GM06990 (cell line): Measurements from ENCODE around the gene FLT1.

Source experiments
- DNase-seq: peaks from one replicate; pipeline ENCODE4 v3.0.0-alpha.2; 2011; ENCODE audit not compliant: insufficient read length; ENCODE audit errors: extremely low read depth
- H3K27me3 ChIP-seq: replicated peaks from 2 replicates; pipeline ENCODE4 v1.6.0; 2011; ENCODE audit warnings: low read length; ENCODE audit not compliant: control insufficient read depth, insufficient read depth
- H3K36me3 ChIP-seq: 2 replicates; pipeline ENCODE4 v1.5.1; 2011; ENCODE audit warnings: low read length; ENCODE audit not compliant: control insufficient read depth, insufficient read depth
- H3K4me3 ChIP-seq: replicated peaks from 2 replicates; pipeline ENCODE4 v1.5.1; 2011; ENCODE audit warnings: low read depth, mild to moderate bottlenecking, control low read depth, low read length
- CTCF ChIP-seq: IDR thresholded peaks from 2 replicates; pipeline ENCODE4 v1.5.1; 2011; ENCODE audit warnings: low read length, control low read depth, mild to moderate bottlenecking, inconsistent platforms; ENCODE audit not compliant: insufficient read depth, poor library complexity, severe bottlenecking

Gene FLT1

DNA sequence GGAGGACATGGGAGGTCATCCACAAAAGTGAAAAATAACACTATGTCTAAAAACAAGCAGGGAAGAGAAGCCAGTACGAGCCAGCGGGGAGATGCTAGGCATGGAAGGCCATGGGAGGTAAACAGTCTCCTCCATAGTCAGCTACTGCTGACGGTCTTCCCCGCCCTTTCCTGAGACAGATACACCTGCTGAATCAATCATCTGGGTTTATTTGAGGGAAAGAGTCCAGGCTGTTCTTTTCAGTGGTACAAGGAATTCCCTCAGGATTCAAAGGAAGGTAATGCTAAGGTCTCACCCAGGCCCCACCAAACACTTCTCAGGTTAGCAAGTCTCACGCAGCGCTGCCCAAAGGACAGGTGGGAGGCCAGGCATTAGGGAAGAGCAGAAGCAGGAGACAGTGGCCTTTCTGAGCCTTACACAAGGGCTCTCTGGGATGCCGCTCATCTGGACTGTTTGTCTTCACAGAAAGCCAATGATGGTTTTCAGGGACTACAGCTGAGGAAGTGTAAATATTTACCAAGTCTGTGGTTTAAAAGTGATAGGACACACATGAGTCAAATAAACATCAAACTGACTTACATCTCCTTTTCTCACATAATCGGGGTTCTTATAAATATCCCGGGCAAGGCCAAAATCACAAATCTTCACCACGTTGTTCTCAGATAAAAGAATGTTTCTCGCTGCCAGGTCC, 173.9 kb downstream of the FLT1 start:
- no peak overlapping the region for H3K4me3 ChIP-seq
- no peak for TF ChIP-seq CTCF
- no peaks in the 10 kb centered on the region for H3K27me3 ChIP-seq
- H3K36me3 ChIP-seq, result no peaks in the 10 kb centered on the region
- no peak for DNase-seq

GRCh38 chr13:28320209-28320608, 174.7 kb downstream of the FLT1 start:
- TF ChIP-seq CTCF, result no peak
- no peak for DNase-seq
- Histone ChIP-seq H3K36me3 (no peaks in the 10 kb centered on the region), H3K4me3 (no peak overlapping the region), H3K27me3 (no peaks in the 10 kb centered on the region)

DNA sequence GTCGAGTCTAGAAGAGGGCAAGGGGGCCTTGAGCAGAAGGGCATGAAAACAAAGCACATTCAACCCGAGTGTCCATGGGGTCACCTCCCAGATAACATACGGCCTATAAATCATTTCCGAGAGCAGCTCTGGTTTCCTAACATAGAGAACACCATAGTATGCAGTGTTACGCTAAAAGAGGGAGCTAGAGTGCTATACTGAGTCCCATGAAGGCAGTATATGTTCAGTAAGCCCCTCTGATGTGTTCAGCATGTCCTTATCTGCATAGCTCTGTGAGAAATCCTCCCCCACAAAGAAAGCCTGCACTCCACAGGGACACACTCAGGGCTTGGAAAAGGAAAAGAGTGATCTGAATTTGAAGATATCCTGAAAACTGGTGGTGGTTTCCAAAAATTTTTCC, 175.4 kb downstream of the FLT1 start:
- TF ChIP-seq CTCF, result no peak
- Histone ChIP-seq H3K36me3 (no peaks in the 10 kb centered on the region), H3K4me3 (no peak overlapping the region), H3K27me3 (no peaks in the 10 kb centered on the region)
- DNase-seq, result no peak

GRCh38 chr13:28318496-28318895, 176.4 kb downstream of the FLT1 start:
- DNase-seq, result no peak
- no peak for TF ChIP-seq CTCF
- Histone ChIP-seq H3K36me3 (no peaks in the 10 kb centered on the region), H3K4me3 (no peak overlapping the region), H3K27me3 (no peaks in the 10 kb centered on the region)

GRCh38 chr13:28316836-28317235, 178.1 kb downstream of the FLT1 start:
- Histone ChIP-seq H3K4me3 (no peak overlapping the region), H3K36me3 (no peaks in the 10 kb centered on the region), H3K27me3 (no peaks in the 10 kb centered on the region)
- TF ChIP-seq CTCF, result no peak
- DNase-seq, result no peak

DNA sequence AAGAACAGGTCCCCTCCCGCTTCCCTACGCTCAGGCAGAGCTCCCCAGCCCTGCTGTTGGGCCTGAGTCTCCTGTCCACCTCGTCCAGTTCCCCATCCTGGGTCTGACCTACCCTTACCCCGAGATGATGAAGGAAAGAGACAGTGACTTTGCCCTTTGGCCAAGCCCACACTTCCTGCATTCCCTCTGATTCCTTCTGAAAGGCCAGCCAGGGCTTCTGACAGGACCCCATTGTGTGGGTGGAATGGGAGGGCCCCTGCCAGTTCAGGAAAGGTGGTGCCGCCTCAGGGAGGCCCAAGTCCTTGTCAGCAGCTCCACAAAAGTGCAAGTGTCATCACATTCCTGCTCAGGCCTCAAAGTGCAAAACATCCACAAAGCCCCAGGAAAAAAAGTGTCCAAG, 178.8 kb downstream of the FLT1 start:
- no peaks in the 10 kb centered on the region for H3K36me3 ChIP-seq
- no peak for DNase-seq
- TF ChIP-seq CTCF, result no peak
- H3K27me3 ChIP-seq, result no peaks in the 10 kb centered on the region
- H3K4me3 ChIP-seq, result no peak overlapping the region
